ENCODE results near the gene NR6A1.

DNA sequence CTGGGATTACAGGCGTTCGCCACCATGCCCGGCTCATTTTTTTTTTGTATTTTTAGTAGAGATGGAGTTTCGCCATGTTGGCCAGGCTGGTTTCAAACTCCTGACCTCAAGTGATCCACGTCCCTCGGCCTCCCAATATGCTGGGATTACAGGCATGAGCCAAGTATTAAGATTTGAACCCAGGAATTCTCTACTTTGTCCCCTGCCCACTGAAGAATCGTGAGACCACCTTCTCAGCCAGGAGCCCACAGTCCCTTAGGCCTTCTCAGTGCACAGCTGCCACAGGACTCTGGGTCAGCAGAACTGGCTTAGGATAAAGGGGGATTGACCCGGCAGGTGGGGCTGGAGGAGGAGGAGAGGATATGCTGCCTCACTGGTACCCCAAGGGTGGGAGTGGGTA, 19.2 kb upstream of the NR6A1 start:
- TF ChIP-seq, protein P1, sequence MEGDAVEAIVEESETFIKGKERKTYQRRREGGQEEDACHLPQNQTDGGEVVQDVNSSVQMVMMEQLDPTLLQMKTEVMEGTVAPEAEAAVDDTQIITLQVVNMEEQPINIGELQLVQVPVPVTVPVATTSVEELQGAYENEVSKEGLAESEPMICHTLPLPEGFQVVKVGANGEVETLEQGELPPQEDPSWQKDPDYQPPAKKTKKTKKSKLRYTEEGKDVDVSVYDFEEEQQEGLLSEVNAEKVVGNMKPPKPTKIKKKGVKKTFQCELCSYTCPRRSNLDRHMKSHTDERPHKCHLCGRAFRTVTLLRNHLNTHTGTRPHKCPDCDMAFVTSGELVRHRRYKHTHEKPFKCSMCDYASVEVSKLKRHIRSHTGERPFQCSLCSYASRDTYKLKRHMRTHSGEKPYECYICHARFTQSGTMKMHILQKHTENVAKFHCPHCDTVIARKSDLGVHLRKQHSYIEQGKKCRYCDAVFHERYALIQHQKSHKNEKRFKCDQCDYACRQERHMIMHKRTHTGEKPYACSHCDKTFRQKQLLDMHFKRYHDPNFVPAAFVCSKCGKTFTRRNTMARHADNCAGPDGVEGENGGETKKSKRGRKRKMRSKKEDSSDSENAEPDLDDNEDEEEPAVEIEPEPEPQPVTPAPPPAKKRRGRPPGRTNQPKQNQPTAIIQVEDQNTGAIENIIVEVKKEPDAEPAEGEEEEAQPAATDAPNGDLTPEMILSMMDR (IDR thresholded peaks at IDR 0.05 in 8 of 11, conservative IDR thresholded peaks at IDR 0.05 in 3 of 11): no peak
- TF ChIP-seq POLR2A (IDR thresholded peaks at IDR 0.05): no peak
- TF ChIP-seq POLR2AphosphoS5 (IDR thresholded peaks at IDR 0.05): no peak
